HepG2 (cell line): ENCODE results near the gene CFAP61. TPM values are rescaled to one million over a fixed set of nuclear protein-coding genes. Genes with fewer than 3 reads are reported as not detected.

Source experiments
- ATAC-seq: fragments of 200-7000 bp; cut with Tn5 transposase; 3 replicates; pipeline ENCODE4 v1.9.1; 2020; ENCODE audit warnings: mild to moderate bottlenecking, moderate library complexity
- BruUV-seq: library from RNA; stranded (reverse); fragments of 400-500 nt; replicated peaks from 2 replicates; lab custom pipeline; 2021; lab: Mats Ljungman, UMichigan
- CTCF ChIA-PET: fragments of 300-600 bp; formaldehyde crosslinking; extraction: SDS; loops from one replicate; lab custom pipeline; 2021; ENCODE audit warnings: low total read pairs, inconsistent platforms, low intra/inter-chr PET ratio; lab: Yijun Ruan, JAX
- POLR2A ChIA-PET: fragments of 350-600 bp; sonication (Branson Sonifier 250); formaldehyde crosslinking; loops from one replicate; lab custom pipeline; 2020; ENCODE audit warnings: antibody characterized with exemption, inconsistent platforms; lab: Yijun Ruan, JAX
- DNase-seq: peaks from one replicate; pipeline ENCODE4 v3.0.0-alpha.2; 2015; ENCODE audit warnings: low spot score
- FAIRE-seq: peaks from 3 replicates; lab custom pipeline; 2011; peaks lifted over from hg19 to GRCh38; lab: Jason Lieb, UNC
- H2AFZ ChIP-seq: one replicate; pipeline ENCODE4 v1.6.1; 2011; ENCODE audit warnings: low read length, inconsistent platforms
- H3K27ac ChIP-seq: fragments of 300-600 bp; 3 replicates; pipeline ENCODE4 v1.8.0; 2011; ENCODE audit warnings: mixed run types, mild to moderate bottlenecking, mixed read lengths, low read length, inconsistent platforms; ENCODE audit not compliant: insufficient read depth; ENCODE audit errors: extremely low read length
- H3K27me3 ChIP-seq, 2 experiments: fragments of 200-600 bp in 1 of 2; 2 replicates in 1 of 2; 3 replicates in 1 of 2; pipeline versions ENCODE4 v1.6.0 to v1.8.0; 2011; ENCODE audit warnings: low read length in 2 of 2, mild to moderate bottlenecking in 2 of 2, moderate library complexity in 2 of 2, inconsistent platforms in 1 of 2; ENCODE audit not compliant: insufficient read depth in 2 of 2, control insufficient read depth in 1 of 2
- H3K36me3 ChIP-seq, 2 experiments: fragments of 200-600 bp in 1 of 2; replicated peaks in 1 of 2; 2 replicates in 1 of 2; 3 replicates in 1 of 2; pipeline versions ENCODE4 v1.5.1 to v1.8.0; 2011; ENCODE audit warnings: low read length in 2 of 2, inconsistent platforms in 1 of 2; ENCODE audit not compliant: insufficient read depth in 2 of 2, control insufficient read depth in 1 of 2
- H3K4me1 ChIP-seq: 2 replicates; pipeline ENCODE4 v1.5.1; 2012; ENCODE audit warnings: low read length, inconsistent platforms; ENCODE audit not compliant: insufficient read depth
- H3K4me2 ChIP-seq: 2 replicates; pipeline ENCODE4 v1.6.0; 2011; ENCODE audit warnings: low read depth, low read length, inconsistent platforms
- H3K4me3 ChIP-seq, 3 experiments: fragments of 200-600 bp in 1 of 3; sonication (generic), shearing (Covaris generic) in 1 of 3; replicated peaks in 1 of 3; 2 replicates each; pipeline ENCODE4 v1.5.1; 2011 to 2016; ENCODE audit warnings: low read length in 3 of 3, inconsistent platforms in 2 of 3, low read depth in 2 of 3, mild to moderate bottlenecking in 2 of 3, control low read depth in 1 of 3, mixed read lengths in 1 of 3; ENCODE audit not compliant: insufficient read depth in 1 of 3
- H3K79me2 ChIP-seq: one replicate; pipeline ENCODE4 v1.6.1; 2011; ENCODE audit warnings: low read length, inconsistent platforms; ENCODE audit not compliant: insufficient read depth
- H3K9ac ChIP-seq: 2 replicates; pipeline ENCODE4 v1.6.0; 2011; ENCODE audit warnings: mild to moderate bottlenecking, low read depth, low read length, inconsistent platforms; ENCODE audit not compliant: insufficient read depth
- H3K9me3 ChIP-seq: 2 replicates; pipeline ENCODE4 v1.5.1; 2012; ENCODE audit warnings: mild to moderate bottlenecking, low read length
- H4K20me1 ChIP-seq: 2 replicates; pipeline ENCODE4 v1.6.0; 2011; ENCODE audit warnings: inconsistent platforms, mild to moderate bottlenecking, low read length, moderate library complexity; ENCODE audit not compliant: insufficient read depth
- ATF7 ChIP-seq, 2 experiments: fragments of 450-650 bp in 1 of 2; sonication (generic) in 1 of 2; formaldehyde crosslinking in 1 of 2; IDR thresholded peaks; 2 replicates each; pipeline versions ENCODE4 v1.4.0 to v1.6.1; 2016 to 2020; ENCODE audit warnings: antibody characterized with exemption in 1 of 2, mild to moderate bottlenecking in 1 of 2, missing genetic modification reagents in 1 of 2
- ATM ChIP-seq: fragments of 450-650 bp; IDR thresholded peaks from 2 replicates; pipeline ENCODE4 v1.7.1; 2017; ENCODE audit warnings: mild to moderate bottlenecking, borderline replicate concordance
- CEBPB ChIP-seq: IDR thresholded peaks from 2 replicates; pipeline ENCODE4 v1.6.1; 2011; ENCODE audit warnings: low read depth, low read length, improper control_type of control experiment, borderline replicate concordance
- CHD2 ChIP-seq: IDR thresholded peaks from 2 replicates; pipeline ENCODE4 v1.6.1; 2011; ENCODE audit warnings: low read depth, low read length, improper control_type of control experiment
- KDM2A ChIP-seq: sonication (generic); formaldehyde crosslinking; IDR thresholded peaks from 2 replicates; pipeline ENCODE4 v1.4.0; 2020; ENCODE audit warnings: low read depth, missing genetic modification reagents, borderline replicate concordance
- SALL1 ChIP-seq: sonication (generic); formaldehyde crosslinking; IDR thresholded peaks from 2 replicates; pipeline ENCODE4 v1.8.0; 2022; ENCODE audit warnings: mild to moderate bottlenecking, missing genetic modification reagents
- ZC3H4 ChIP-seq: sonication (generic); formaldehyde crosslinking; IDR thresholded peaks from 2 replicates; pipeline ENCODE4 v1.4.0; 2020; ENCODE audit warnings: missing genetic modification reagents, borderline replicate concordance
- ZNF296 ChIP-seq: sonication (generic); formaldehyde crosslinking; conservative IDR thresholded peaks from 2 replicates; pipeline ENCODE4 v1.5.0; 2020; ENCODE audit warnings: mild to moderate bottlenecking, missing genetic modification reagents
- ZNF350 ChIP-seq: sonication (generic); formaldehyde crosslinking; IDR thresholded peaks from 2 replicates; pipeline ENCODE4 v1.4.0; 2020; ENCODE audit warnings: mild to moderate bottlenecking, low read depth, missing genetic modification reagents, borderline replicate concordance
- ZNF614 ChIP-seq: IDR thresholded peaks from 2 replicates; pipeline ENCODE4 v1.6.1; 2018; ENCODE audit warnings: missing biosample characterization, missing genetic modification reagents, inconsistent platforms, borderline replicate concordance
- WGBS: methylation state at CpG from one replicate; pipeline ENCODE4 v1.1.6; 2017; ENCODE audit warnings: low lambda C conversion rate; 5-methylcytosine and 5-hydroxymethylcytosine counted together
- in situ Hi-C: cut with HindIII; loops from 2 replicates; pipeline ENCODE4 v1.10.0; 2017; ENCODE audit warnings: low pct_unique_long_range_greater_than_20kb; ENCODE audit not compliant: extremely low pct_ligation_motif_present
- intact Hi-C: fragments of 100-400 bp; cut with micrococcal nuclease; formaldehyde crosslinking; loops from one replicate; pipeline ENCODE4 v1.10.0; 2022; ENCODE audit not compliant: unreplicated experiment
- polyA plus RNA-seq, 8 experiments: library from polyadenylated mRNA; depleted of rRNA in 3 of 8; stranded (reverse) in 7 of 8; unstranded in 1 of 8; fragments of >200 nt; fragmentation: Illumina TruSeq in 4 of 8; extraction: Trizol in 4 of 8; gene quantifications; 2 replicates each; pipeline versions ENCODE4 v1.2.1 to v1.2.3, GENCODE V29; 2011 to 2016; ENCODE audit warnings: low read depth in 4 of 8, missing spikeins in 1 of 8, mixed read lengths in 1 of 8; ENCODE audit not compliant: insufficient read depth in 1 of 8
- total RNA-seq, 5 experiments: library from RNA; depleted of rRNA; stranded (reverse); fragments of >200 nt; fragmentation: Illumina TruSeq; extraction: Trizol; gene quantifications; 2 replicates each; pipeline ENCODE4 v1.2.3, GENCODE V29; 2016; ENCODE audit warnings: low read depth in 1 of 5
- TF ChIP-seq, protein P1 (sequence below): sonication (generic); formaldehyde crosslinking; IDR thresholded peaks from 2 replicates; pipeline ENCODE4 v1.5.0; 2020; ENCODE audit warnings: missing genetic modification reagents, mild to moderate bottlenecking, borderline replicate concordance
- TF ChIP-seq, protein P2 (sequence below): sonication (generic); formaldehyde crosslinking; IDR thresholded peaks from 2 replicates; pipeline ENCODE4 v1.4.0; 2020; ENCODE audit warnings: low read depth, mild to moderate bottlenecking, missing genetic modification reagents
- TF ChIP-seq, protein P3 (sequence below): sonication (generic); formaldehyde crosslinking; conservative IDR thresholded peaks from 2 replicates; pipeline ENCODE4 v1.5.0; 2020; ENCODE audit warnings: missing genetic modification reagents
- TF ChIP-seq, protein P4 (sequence below): sonication (generic); formaldehyde crosslinking; IDR thresholded peaks from 2 replicates; pipeline ENCODE4 v1.4.0; 2020; ENCODE audit warnings: missing genetic modification reagents

The CFAP61 gene
- total and polyA plus RNA-seq, 2 of the 13 experiments (the other 11 are each of a cell fraction or from before 2014, with no cell fraction given), result 0.27 TPM; not detected in 1

DNA sequence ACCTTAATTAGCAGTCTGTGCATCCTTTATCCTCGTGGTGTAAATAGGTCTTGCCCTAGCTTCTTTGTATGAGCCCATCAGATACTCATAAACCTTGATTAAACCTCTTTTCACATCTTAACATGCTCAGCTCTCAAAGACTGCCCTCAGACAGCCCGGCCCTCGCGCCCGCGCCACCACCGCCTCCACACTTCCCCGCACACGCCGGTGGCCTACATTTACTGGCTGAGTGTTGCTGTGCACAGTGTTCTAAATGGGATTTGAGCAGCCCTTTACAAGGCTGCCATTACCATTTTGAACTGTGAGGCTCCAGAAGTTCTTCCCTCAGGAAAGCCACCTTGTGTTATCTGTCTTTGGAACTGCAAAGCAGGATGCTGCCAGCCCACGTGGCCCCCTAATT, 252.6 kb downstream of the CFAP61 start:
- peaks cover 8 to 49% of the 10 kb centered on the region in 2 experiments; a peak in 4 of 5 replicates for H3K27me3 ChIP-seq
- H3K9ac ChIP-seq, result no peak overlapping the region
- 63% methylated on average over 11 of the region's 11 CpGs for WGBS
- no peaks in the 10 kb centered on the region for H3K9me3 ChIP-seq
- no peak overlapping the region for H3K4me3 ChIP-seq
- no peak for FAIRE-seq
- ATAC-seq, result no peak
- CTCF ChIA-PET, result no interaction called here
- H3K4me2 ChIP-seq, result no peak overlapping the region
- H2AFZ ChIP-seq, result no peak overlapping the region
- no peak overlapping the region for H3K27ac ChIP-seq
- H3K79me2 ChIP-seq, result no peaks in the 10 kb centered on the region
- POLR2A ChIA-PET, result no interaction called here
- DNase-seq, result no peak
- H3K4me1 ChIP-seq, result no peaks in the 10 kb centered on the region
- no peaks in the 10 kb centered on the region for H3K36me3 ChIP-seq
- in situ Hi-C loops (no loop called here), intact Hi-C loops (no loop called here)
- no peaks in the 10 kb centered on the region for H4K20me1 ChIP-seq
- no TSS peak for BruUV-seq
- TF ChIP-seq ZNF350 (CRISPR knock-in tag), result no peak
- TF ChIP-seq, protein P1, sequence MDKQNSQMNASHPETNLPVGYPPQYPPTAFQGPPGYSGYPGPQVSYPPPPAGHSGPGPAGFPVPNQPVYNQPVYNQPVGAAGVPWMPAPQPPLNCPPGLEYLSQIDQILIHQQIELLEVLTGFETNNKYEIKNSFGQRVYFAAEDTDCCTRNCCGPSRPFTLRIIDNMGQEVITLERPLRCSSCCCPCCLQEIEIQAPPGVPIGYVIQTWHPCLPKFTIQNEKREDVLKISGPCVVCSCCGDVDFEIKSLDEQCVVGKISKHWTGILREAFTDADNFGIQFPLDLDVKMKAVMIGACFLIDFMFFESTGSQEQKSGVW (CRISPR knock-in tag), result no peak
- no peak for TF ChIP-seq KDM2A (CRISPR knock-in tag)
- no peak for TF ChIP-seq CHD2
- TF ChIP-seq ATM, result no peak
- TF ChIP-seq ZNF614 (CRISPR knock-in tag), result no peak
- TF ChIP-seq, protein P2, sequence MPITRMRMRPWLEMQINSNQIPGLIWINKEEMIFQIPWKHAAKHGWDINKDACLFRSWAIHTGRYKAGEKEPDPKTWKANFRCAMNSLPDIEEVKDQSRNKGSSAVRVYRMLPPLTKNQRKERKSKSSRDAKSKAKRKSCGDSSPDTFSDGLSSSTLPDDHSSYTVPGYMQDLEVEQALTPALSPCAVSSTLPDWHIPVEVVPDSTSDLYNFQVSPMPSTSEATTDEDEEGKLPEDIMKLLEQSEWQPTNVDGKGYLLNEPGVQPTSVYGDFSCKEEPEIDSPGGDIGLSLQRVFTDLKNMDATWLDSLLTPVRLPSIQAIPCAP, result no peak
- TF ChIP-seq ZNF296, result no peak
- no peak for TF ChIP-seq ATF7 (IDR thresholded peaks at IDR 0.05)
- TF ChIP-seq ATF7 (CRISPR knock-in tag; IDR thresholded peaks at IDR 0.05), result no peak
- TF ChIP-seq ZC3H4 (CRISPR knock-in tag), result no peak
- no peak for TF ChIP-seq SALL1
- TF ChIP-seq CEBPB, result no peak
- TF ChIP-seq, protein P3, sequence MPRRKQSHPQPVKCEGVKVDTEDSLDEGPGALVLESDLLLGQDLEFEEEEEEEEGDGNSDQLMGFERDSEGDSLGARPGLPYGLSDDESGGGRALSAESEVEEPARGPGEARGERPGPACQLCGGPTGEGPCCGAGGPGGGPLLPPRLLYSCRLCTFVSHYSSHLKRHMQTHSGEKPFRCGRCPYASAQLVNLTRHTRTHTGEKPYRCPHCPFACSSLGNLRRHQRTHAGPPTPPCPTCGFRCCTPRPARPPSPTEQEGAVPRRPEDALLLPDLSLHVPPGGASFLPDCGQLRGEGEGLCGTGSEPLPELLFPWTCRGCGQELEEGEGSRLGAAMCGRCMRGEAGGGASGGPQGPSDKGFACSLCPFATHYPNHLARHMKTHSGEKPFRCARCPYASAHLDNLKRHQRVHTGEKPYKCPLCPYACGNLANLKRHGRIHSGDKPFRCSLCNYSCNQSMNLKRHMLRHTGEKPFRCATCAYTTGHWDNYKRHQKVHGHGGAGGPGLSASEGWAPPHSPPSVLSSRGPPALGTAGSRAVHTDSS (CRISPR knock-in tag), result no peak
- TF ChIP-seq, protein P4, sequence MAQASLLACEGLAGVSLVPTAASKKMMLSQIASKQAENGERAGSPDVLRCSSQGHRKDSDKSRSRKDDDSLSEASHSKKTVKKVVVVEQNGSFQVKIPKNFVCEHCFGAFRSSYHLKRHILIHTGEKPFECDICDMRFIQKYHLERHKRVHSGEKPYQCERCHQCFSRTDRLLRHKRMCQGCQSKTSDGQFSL (CRISPR knock-in tag), result no peak
